ENCODE results near the gene THAP12. TPM values are rescaled to one million over a fixed set of nuclear protein-coding genes. Genes with fewer than 3 reads are reported as not detected.
"Not testable (repeated sequence)": the region's sequence is repeated elsewhere in the genome, so short reads cannot be mapped to it uniquely, and the experiment has no call there.

The THAP12 gene
- total RNA-seq, 1 donor from 2014 or later, result 19.0 TPM

GRCh38 chr11:76330651-76331050 lies 50.3 kb downstream of the THAP12 start:
- no peak for ATAC-seq
- intact Hi-C loops (cut with micrococcal nuclease), result no loop called here
- DNase-seq, result no peak

GRCh38 chr11:76329983-76330382 lies 50.9 kb downstream of the THAP12 start:
- ATAC-seq (no peak), DNase-seq (no peak)
- intact Hi-C loops (cut with micrococcal nuclease), result no loop called here

GRCh38 chr11:76329084-76329648 lies 51.8 kb downstream of the THAP12 start:
- no peak for DNase-seq
- intact Hi-C loops (cut with micrococcal nuclease), result no loop called here
- ATAC-seq, result no peak

DNA sequence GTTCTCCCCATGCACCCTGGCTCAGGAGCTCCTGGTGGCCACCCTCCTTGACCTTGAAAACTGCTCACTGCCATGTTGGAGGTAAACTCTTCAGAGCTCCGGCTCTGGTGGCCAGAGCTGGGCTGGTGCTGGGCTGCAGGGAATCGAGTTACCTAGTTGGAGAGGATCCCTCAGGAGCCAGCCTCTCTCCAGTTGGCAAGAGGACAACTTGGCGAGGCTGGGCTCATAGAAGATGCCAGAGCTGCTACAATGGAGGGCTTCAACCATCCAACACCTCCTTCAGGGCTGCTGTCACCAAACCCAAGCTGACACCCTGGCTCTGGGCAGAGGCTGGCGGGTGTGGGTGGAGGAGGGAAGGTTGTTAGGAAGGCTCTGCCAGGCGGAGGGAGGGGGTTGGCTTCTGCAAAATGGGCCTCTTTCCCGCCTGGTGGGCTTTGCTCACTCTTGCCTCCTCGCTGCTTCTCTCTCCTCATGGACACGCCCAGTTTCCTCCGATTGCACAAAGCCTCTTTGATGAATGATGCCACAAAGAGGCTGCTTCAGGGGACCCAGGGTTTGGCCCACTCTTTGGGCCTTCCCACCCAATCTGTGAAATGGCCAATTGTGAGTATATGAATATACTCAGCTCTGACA lies 53.1 kb downstream of the THAP12 start:
- ATAC-seq, result peak; percentile 91
- DNase-seq, result peak; percentile 69
- intact Hi-C loops (cut with micrococcal nuclease), result no loop called here

- intact Hi-C loops (cut with micrococcal nuclease), result no loop called here
- ATAC-seq (no peak), DNase-seq (no peak)
Measured at GRCh38 chr11:76327202-76327601, 53.7 kb downstream of the THAP12 start.

GRCh38 chr11:76325185-76325584 lies 55.7 kb downstream of the THAP12 start:
- ATAC-seq, result no peak
- DNase-seq, result no peak
- intact Hi-C loops (cut with micrococcal nuclease), result no loop called here

- DNase-seq, result no peak
- ATAC-seq, result no peak
- intact Hi-C loops (cut with micrococcal nuclease), result no loop called here
Measured at GRCh38 chr11:76323804-76324203, 57.1 kb downstream of the THAP12 start.

GRCh38 chr11:76323375-76323774 lies 57.6 kb downstream of the THAP12 start:
- intact Hi-C loops (cut with micrococcal nuclease); ATAC-seq: not testable (repeated sequence)

GRCh38 chr11:76322942-76323341 lies 58.0 kb downstream of the THAP12 start:
- no peak for DNase-seq
- intact Hi-C loops (cut with micrococcal nuclease), result no loop called here

More at GRCh38 chr11:76323375-76323774, 57.6 kb downstream of the THAP12 start:
- DNase-seq, result not testable (repeated sequence)

GRCh38 chr11:76322540-76322939 lies 58.4 kb downstream of the THAP12 start:
- ATAC-seq (peak; percentile 24), DNase-seq (no peak)
- intact Hi-C loops (cut with micrococcal nuclease), result no loop called here

More at GRCh38 chr11:76322942-76323341, 58.0 kb downstream of the THAP12 start:
- ATAC-seq, result no peak

DNA sequence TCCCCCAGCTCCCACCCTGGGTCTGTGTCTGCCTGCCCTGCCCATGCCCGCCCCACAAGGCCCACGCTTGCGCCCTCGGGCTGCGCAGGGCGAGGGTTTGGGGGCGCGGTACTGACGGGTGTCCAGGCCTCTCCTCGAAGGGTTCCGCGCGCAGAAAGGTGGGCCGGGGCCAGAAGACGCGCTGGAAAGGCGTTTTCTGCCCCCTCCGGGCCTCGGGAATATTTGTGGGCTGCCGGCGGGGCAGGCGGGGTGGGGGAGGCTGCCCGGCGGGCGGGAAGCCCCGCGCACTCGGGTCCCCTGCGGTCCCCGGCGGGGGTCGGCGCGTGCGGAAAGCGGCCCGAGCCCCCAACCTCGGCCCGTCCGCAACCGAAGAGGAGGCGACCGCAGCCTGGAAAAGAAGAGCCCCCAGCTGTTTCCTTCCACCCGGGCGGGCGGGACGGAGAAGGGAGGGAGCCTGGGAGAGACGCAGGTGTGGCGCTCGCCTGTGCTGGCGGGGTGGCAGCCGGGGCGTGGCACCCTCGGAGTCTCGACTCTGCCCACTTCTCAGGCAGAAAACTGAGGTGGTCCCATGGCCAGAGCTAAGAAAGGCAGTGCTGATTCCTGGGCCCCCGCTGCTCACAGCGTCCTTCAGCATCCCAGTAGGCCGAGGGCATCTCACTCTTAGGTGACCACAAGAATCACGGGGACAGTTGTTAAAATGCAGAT lies 59.0 kb downstream of the THAP12 start:
- ATAC-seq (no peak), DNase-seq (no peak)
- intact Hi-C loops (cut with micrococcal nuclease), result no loop called here

DNA sequence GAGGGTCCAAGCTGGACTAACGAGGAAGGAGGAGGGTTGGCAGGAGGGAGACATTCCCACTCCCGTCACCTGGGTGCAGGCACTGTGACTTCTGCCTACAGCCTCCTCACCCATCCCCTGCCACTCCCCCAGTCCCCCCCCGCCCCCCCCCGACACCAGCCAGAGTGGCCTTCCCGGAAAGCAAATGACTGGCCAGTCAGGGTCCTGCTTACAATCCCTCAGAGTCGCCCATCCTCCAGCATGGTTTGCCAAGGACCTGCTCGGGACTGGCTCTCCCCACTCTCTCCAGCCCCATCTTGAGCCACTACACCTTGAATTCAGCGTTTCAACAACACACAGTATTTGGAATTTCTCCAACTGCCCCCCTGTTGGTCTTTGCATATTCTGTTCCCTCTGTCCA lies 59.6 kb downstream of the THAP12 start:
- intact Hi-C loops (cut with micrococcal nuclease), result no loop called here
- DNase-seq (no peak), ATAC-seq (no peak)

- DNase-seq, result no peak
- intact Hi-C loops (cut with micrococcal nuclease), result no loop called here
- no peak for ATAC-seq
Measured at GRCh38 chr11:76320929-76321328, 60.0 kb downstream of the THAP12 start.

DNA sequence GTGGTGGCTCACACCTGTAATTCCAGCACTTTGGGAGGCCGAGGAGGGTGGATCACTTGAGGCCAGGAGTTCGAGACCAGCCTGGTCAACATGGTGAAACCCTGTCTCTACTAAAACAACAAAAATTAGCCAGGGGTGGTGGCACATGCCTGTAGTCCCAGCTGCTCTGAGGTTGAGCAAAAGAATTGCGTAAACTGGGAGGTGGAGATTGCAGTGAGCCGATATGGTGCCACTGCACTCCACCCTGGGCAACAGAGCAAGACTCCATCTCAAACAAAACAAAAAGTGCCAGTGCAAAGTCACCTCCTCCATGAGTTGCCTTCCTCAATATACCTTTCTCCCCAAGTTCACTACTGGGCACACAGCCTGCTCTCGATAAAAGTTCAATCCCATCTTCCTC lies 61.1 kb downstream of the THAP12 start:
- DNase-seq, ATAC-seq: not testable (repeated sequence)
- intact Hi-C loops (cut with micrococcal nuclease), result loop anchor here (10.0 kb wide), 1 partner anchor 425 kb away; no protein-coding TSS in a partner anchor

DNA sequence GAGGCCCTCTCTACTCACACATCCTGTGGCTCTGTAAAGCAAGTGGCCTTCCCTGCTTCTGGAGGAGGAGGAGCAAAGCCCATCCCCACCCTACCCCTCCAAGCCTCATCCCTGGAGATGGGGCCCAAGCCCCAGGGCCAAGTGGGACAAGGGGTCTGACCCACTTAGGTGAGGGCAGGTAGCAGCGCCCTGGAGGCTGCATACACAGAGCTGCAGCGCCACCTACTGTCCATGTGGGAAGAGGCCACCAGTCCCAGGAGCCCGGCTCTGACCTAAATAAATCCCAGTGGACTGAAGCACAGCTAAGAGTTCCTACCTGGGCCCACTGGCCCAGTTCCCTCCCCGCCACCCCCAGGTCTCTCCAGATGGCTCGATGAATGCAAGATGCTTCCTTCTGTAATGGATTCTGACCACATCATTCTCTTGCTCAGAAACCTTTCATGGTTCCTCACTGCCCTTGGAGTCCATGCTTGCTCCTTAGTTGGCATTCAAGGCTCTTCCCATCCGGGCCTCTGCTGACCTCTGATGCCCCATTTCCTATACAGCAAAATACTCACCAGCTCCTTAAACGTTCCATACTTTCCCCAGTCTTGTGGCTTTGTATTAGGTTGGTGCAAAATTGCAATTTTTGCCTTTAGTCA lies 62.1 kb downstream of the THAP12 start:
- ATAC-seq (peak; percentile 94), DNase-seq (peak; percentile 88)
- intact Hi-C loops (cut with micrococcal nuclease), result loop anchor here (10.0 kb wide), 1 partner anchor 424 kb away; no protein-coding TSS in a partner anchor

GRCh38 chr11:76317296-76317695 lies 63.6 kb downstream of the THAP12 start:
- intact Hi-C loops (cut with micrococcal nuclease), result loop anchor here (10.0 kb wide), 1 partner anchor 422 kb away; no protein-coding TSS in a partner anchor
- no peak for ATAC-seq
- no peak for DNase-seq

- ATAC-seq, result no peak
- DNase-seq, result no peak
- intact Hi-C loops (cut with micrococcal nuclease), result loop anchor here (10.0 kb wide), 1 partner anchor 422 kb away; no protein-coding TSS in a partner anchor
Measured at GRCh38 chr11:76316726-76317125, 64.2 kb downstream of the THAP12 start.

DNA sequence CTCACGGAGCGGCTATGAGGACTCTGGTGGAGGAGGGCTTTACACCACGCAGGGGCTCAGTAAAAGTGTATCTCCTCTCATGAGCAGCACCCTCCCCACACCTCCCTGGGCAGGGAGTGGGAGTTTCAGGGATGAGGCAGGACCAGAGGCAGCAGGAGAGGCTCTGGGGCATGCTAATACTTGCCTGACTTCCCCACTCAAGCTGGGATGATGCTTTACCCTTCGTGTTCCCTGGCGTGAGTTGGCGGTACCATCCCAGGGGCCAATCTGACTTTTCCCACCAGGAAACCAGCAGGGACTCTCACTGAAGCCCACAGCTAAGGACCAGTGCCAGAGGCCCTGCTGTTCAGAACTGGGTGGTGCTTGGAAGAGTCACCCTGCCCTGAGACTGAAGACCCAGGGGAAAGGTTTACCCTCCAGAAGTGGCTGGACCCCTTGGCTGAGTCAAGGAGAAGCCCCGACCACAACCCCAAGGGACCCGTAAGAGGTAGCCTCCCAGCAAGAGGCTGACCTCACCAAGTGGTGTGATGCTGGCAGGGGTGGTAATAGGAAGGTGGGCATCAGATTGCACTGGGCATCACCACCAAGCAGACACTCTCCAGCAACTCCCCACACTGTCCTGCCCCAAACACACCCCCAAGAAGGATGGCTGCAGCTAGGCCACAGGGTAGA lies 65.6 kb downstream of the THAP12 start:
- no peak for DNase-seq
- intact Hi-C loops (cut with micrococcal nuclease), result loop anchor here (10.0 kb wide), 1 partner anchor 421 kb away; no protein-coding TSS in a partner anchor
- no peak for ATAC-seq

GRCh38 chr11:76314741-76315090 lies 66.2 kb downstream of the THAP12 start:
- intact Hi-C loops (cut with micrococcal nuclease), result loop anchor here (10.0 kb wide), 1 partner anchor 420 kb away; no protein-coding TSS in a partner anchor
- no peak for ATAC-seq
- no peak for DNase-seq

All from left ventricle myocardium superior (tissue), 1 donor.